Measurements from ENCODE around the gene DDR2.

DDR2 gene

GRCh38 chr1:162672622-162673260 is 40.5 kb downstream of the DDR2 start:
- no peak for DNase-seq (ENCODE audit: low spot score)

DNA sequence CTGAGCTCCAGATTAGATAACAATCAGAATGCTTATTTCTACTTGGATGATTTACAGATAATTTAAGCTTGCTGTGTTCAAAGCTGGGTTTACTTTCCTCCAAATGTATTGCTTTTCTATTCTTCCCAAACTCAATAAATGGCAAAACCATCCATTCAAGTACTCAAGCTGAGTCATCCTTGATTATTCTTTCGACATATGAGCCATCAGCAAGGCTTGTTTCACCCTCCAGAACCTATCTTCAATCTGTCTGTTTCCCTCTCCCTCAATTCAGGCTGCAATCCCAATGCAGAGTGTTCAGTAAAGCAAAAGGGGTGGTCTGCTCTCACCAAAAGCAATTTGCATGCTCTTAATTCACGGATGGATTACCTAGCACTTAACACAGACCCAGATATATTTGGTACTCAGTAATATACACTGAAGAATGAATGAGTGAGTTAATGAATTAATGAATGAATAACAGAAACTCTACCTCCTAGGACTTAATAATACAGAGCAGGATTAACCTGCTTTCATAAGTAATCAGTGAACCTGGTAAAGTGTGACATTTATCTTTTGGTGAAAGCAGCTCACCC is 41.9 kb downstream of the DDR2 start:
- DNase-seq (ENCODE audit: low spot score): no peak

DNA sequence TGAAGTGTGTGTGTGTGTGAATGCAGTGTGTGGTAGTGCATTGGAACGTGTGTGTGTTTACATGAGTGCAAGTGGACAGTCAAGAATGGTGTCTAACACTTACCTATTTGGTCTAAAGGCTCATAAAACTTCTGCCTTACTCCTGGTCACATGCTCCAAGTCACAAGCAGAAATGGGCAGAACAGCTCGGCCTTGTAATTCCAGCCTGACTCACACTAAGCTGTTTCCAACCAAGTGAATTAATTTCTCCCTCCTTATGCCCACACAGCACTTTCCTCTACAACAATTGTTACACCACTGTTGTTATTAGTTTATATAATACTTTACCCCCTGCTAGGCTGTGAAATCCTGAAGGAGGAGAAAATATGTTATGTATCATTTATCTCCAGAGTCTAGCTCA is 43.8 kb downstream of the DDR2 start:
- DNase-seq (ENCODE audit: low spot score): no peak

- DNase-seq (ENCODE audit: low spot score): no peak
Measured at GRCh38 chr1:162676750-162677149, 44.5 kb downstream of the DDR2 start.

DNA sequence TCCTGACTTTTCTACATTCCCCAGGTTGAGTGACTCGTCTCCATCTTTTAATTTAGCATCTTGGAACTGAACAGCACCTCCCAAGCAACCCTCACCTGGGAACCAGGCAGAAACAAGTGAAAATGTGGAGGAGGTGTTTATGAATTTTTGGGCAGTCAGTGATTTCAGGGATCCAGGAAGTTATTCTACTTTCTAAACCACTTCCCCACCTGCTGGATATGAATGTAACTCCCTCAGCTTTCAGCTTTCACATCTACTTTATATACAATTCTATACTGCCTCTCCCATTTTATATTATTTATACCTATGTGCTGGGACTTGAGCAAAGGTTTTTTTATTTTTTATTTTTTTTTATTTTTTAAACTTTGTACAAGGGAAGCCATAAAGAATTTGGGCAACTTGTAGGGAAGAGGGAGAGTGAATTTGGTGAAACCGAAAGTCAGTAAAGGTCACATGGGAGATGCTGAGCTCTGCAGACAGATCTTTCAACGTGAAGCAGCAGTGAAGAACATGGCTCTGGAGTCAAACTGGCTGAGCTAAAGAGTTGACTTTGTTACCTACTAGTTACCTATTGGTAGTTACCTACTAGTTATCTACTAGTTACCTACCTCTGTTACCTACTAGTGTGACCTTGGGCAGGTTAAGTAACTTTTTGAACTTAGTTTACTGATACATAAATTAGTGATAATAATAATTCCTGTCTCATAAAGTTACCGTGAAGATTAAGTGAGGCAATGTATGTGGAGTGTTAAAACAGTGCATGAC is 45.5 kb downstream of the DDR2 start:
- no peak for DNase-seq (ENCODE audit: low spot score)

GRCh38 chr1:162678439-162678838 is 46.2 kb downstream of the DDR2 start:
- no peak for DNase-seq (ENCODE audit: low spot score)

DNA sequence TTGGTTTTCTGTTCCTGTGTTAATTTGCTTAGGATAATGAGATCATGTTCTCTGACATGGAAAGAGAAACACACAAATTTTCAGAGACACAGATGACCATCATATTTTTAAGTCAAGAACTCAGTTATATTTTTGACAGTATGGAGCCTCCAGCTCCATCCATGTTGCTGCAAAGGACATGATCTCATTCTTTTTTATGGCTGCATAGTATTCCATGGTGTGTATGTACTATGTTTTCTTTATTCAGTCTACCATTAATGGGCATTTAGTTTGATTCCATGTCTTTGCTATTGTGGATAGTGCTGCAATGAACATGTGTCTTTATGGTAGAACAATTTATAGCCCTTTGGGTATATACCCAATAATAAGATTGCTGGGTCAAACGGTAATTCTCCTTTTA is 47.0 kb downstream of the DDR2 start:
- DNase-seq (ENCODE audit: low spot score): no peak

- DNase-seq (ENCODE audit: low spot score): no peak
Measured at GRCh38 chr1:162680419-162681121, 48.3 kb downstream of the DDR2 start.

GRCh38 chr1:162681122-162681436 is 48.8 kb downstream of the DDR2 start:
- DNase-seq (ENCODE audit: low spot score): no peak

- DNase-seq (ENCODE audit: low spot score): no peak
Measured at GRCh38 chr1:162682013-162682419, 49.8 kb downstream of the DDR2 start.

- DNase-seq (ENCODE audit: low spot score): no peak
Measured at GRCh38 chr1:162687870-162688269, 55.6 kb downstream of the DDR2 start.

- no peak for DNase-seq (ENCODE audit: low spot score)
Measured at GRCh38 chr1:162688521-162688920, 56.3 kb downstream of the DDR2 start.

- no peak for DNase-seq (ENCODE audit: low spot score)
Measured at GRCh38 chr1:162688931-162689330, 56.7 kb downstream of the DDR2 start.

DNA sequence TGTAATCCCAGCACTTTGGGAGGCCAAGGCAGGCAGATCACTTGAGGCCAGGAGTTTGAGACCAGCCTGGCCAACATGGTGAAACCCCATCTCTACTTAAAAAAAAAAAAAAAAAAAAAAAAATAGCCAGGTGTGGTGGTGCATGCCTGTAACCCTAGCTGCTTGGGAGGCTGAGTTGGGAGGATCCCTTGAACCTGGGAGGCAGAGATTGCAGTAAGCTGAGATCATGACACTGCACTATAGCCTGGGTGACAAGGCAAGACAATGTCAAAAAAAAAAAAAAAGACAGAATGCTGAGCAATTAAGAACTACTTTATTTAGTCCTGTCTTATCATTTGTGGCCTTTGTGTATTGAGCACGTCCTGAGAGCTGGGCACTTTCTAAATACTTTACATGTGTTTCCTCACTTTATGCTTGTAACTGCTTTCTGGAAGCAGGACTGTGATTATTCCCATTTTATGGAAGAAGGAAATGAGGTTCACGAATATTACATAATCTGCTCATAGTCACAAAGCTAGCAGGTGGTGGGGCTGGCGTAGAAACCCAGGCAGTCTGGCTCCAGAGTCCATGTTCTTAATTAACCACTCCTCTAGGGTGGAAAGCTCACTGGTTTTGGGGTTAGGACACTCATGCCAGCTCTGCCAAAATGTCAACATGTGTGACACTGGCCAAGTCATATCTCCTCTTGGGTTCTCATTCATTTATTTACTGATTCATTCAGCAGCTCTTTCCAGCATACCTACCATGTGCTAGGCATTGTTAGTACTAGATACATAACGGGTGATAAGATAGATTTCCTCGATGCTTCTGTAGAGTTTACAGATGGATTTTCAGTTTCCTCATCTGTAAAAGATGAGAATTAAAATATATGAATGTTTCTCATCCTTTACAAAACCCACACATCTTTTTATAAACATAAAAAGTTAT is 57.7 kb downstream of the DDR2 start:
- DNase-seq (ENCODE audit: low spot score): no peak

GRCh38 chr1:162690672-162691434 is 58.6 kb downstream of the DDR2 start:
- DNase-seq (ENCODE audit: low spot score): no peak

GRCh38 chr1:162691999-162692575 is 59.8 kb downstream of the DDR2 start:
- no peak for DNase-seq (ENCODE audit: low spot score)

GRCh38 chr1:162694911-162695310 is 62.6 kb downstream of the DDR2 start:
- no peak for DNase-seq (ENCODE audit: low spot score)

DNA sequence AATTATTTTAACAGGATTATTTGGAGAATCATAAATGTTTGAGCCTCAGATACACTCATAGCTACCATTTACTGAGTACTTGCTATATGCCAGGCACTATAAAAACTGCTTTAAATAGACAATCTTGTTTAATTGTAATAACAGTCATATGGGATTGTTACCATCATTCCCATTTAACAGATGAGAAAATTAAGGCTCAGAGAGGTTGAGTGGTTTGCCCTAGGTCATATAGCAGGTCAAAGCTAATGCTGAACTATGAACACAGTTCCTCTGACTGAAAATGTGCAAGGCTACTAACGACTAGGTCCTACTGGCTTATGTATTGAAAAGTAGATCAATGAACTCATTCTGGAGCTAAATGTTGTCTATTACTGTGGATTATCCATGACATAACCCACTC is 63.4 kb downstream of the DDR2 start:
- no peak for DNase-seq (ENCODE audit: low spot score)

- DNase-seq (ENCODE audit: low spot score): no peak
Measured at GRCh38 chr1:162696286-162696862, 64.1 kb downstream of the DDR2 start.

GRCh38 chr1:162697140-162697895 is 65.1 kb downstream of the DDR2 start:
- DNase-seq (ENCODE audit: low spot score): no peak

Data from CD4-positive, alpha-beta T cell treated with Interleukin-2 at 100 ng/mL for 4 hours (primary cell).